IPS DF 19.7 (cell line): ENCODE results near the gene MID1.
"Not testable (repeated sequence)": the region's sequence is repeated elsewhere in the genome, so short reads cannot be mapped to it uniquely, and the experiment has no call there.

Source experiments
- DNase-seq: peaks from one replicate; pipeline ENCODE4 v3.0.0-alpha.2; 2013; ENCODE audit warnings: low read depth, low spot score

Gene MID1

GRCh38 chrX:10617186-10617998 lies 3.0 kb downstream of the MID1 start:
- no peak for DNase-seq

- DNase-seq = no peak
Observed at GRCh38 chrX:10615931-10616774, 4.2 kb downstream of the MID1 start.

GRCh38 chrX:10612215-10612614 lies 8.2 kb downstream of the MID1 start:
- DNase-seq = no peak

GRCh38 chrX:10611441-10612090 lies 8.8 kb downstream of the MID1 start:
- no peak for DNase-seq

- no peak for DNase-seq
Observed at GRCh38 chrX:10608099-10608498, 12.3 kb downstream of the MID1 start.

- DNase-seq = no peak
Observed at GRCh38 chrX:10607233-10607632, 13.2 kb downstream of the MID1 start.

- no peak for DNase-seq
Observed at GRCh38 chrX:10603612-10604011, 16.8 kb downstream of the MID1 start.

GRCh38 chrX:10602646-10603045 lies 17.7 kb downstream of the MID1 start:
- DNase-seq = no peak

- DNase-seq = no peak
Observed at GRCh38 chrX:10600479-10600878, 19.9 kb downstream of the MID1 start.

GRCh38 chrX:10598540-10598939 lies 21.8 kb downstream of the MID1 start:
- no peak for DNase-seq

GRCh38 chrX:10597871-10598270 lies 22.5 kb downstream of the MID1 start:
- no peak for DNase-seq

- no peak for DNase-seq
Observed at GRCh38 chrX:10591363-10592335, 28.7 kb downstream of the MID1 start.

- not testable (repeated sequence) for DNase-seq
Observed at GRCh38 chrX:10589787-10590186, 30.6 kb downstream of the MID1 start.

- no peak for DNase-seq
Observed at GRCh38 chrX:10589098-10589497, 31.3 kb downstream of the MID1 start.

- not testable (repeated sequence) for DNase-seq
Observed at GRCh38 chrX:10584882-10585281, 35.5 kb downstream of the MID1 start.

- DNase-seq = no peak
Observed at GRCh38 chrX:10582945-10583344, 37.4 kb downstream of the MID1 start.

- DNase-seq = no peak
Observed at GRCh38 chrX:10582215-10582733, 38.1 kb downstream of the MID1 start.

- DNase-seq = no peak
Observed at GRCh38 chrX:10579112-10580011, 41.0 kb downstream of the MID1 start.

- DNase-seq = no peak
Observed at GRCh38 chrX:10578527-10578926, 41.9 kb downstream of the MID1 start.

- no peak for DNase-seq
Observed at GRCh38 chrX:10577853-10578252, 42.5 kb downstream of the MID1 start.
